ENCODE measurements around the gene SHISA9.
"Not testable (repeated sequence)": the region's sequence is repeated elsewhere in the genome, so short reads cannot be mapped to it uniquely, and the experiment has no call there.

Gene SHISA9

GRCh38 chr16:12900156-12900555 lies 1.2 kb upstream of the SHISA9 start:
- DNase-seq (ENCODE audit: low spot score) = no peak

GRCh38 chr16:12900599-12901203 lies 697 bp upstream of the SHISA9 start:
- no peak for DNase-seq (ENCODE audit: low spot score)

GRCh38 chr16:12901204-12901596 lies 198 bp upstream of the SHISA9 start:
- DNase-seq (ENCODE audit: low spot score) = no peak

- no peak for DNase-seq (ENCODE audit: low spot score)
Observed at GRCh38 chr16:12902511-12903372, 1.3 kb downstream of the SHISA9 start.

- no peak for DNase-seq (ENCODE audit: low spot score)
Observed at GRCh38 chr16:12903407-12904328, 2.3 kb downstream of the SHISA9 start.

GRCh38 chr16:12904329-12904671 lies 2.9 kb downstream of the SHISA9 start:
- no peak for DNase-seq (ENCODE audit: low spot score)

GRCh38 chr16:12906271-12906670 lies 4.9 kb downstream of the SHISA9 start:
- DNase-seq (ENCODE audit: low spot score) = no peak

- DNase-seq (ENCODE audit: low spot score) = no peak
Observed at GRCh38 chr16:12906765-12907516, 5.5 kb downstream of the SHISA9 start.

- DNase-seq (ENCODE audit: low spot score) = no peak
Observed at GRCh38 chr16:12907670-12908233, 6.4 kb downstream of the SHISA9 start.

GRCh38 chr16:12917246-12917645 lies 15.8 kb downstream of the SHISA9 start:
- no peak for DNase-seq (ENCODE audit: low spot score)

GRCh38 chr16:12917653-12918052 lies 16.3 kb downstream of the SHISA9 start:
- DNase-seq (ENCODE audit: low spot score) = no peak

- no peak for DNase-seq (ENCODE audit: low spot score)
Observed at GRCh38 chr16:12920739-12921138, 19.3 kb downstream of the SHISA9 start.

GRCh38 chr16:12923640-12924039 lies 22.2 kb downstream of the SHISA9 start:
- not testable (repeated sequence) for DNase-seq (ENCODE audit: low spot score)

- DNase-seq (ENCODE audit: low spot score) = no peak
Observed at GRCh38 chr16:12925026-12925800, 23.8 kb downstream of the SHISA9 start.

- no peak for DNase-seq (ENCODE audit: low spot score)
Observed at GRCh38 chr16:12927591-12927990, 26.2 kb downstream of the SHISA9 start.

- DNase-seq (ENCODE audit: low spot score) = no peak
Observed at GRCh38 chr16:12930881-12931280, 29.5 kb downstream of the SHISA9 start.

- no peak for DNase-seq (ENCODE audit: low spot score)
Observed at GRCh38 chr16:12936391-12936790, 35.0 kb downstream of the SHISA9 start.

- no peak for DNase-seq (ENCODE audit: low spot score)
Observed at GRCh38 chr16:12941896-12942295, 40.5 kb downstream of the SHISA9 start.

- DNase-seq (ENCODE audit: low spot score) = no peak
Observed at GRCh38 chr16:12942861-12943260, 41.5 kb downstream of the SHISA9 start.

GRCh38 chr16:12944300-12944699 lies 42.9 kb downstream of the SHISA9 start:
- DNase-seq (ENCODE audit: low spot score) = no peak

GRCh38 chr16:12951392-12951791 lies 50.0 kb downstream of the SHISA9 start:
- DNase-seq (ENCODE audit: low spot score) = no peak
